Body of pancreas (tissue), 4 donors: ENCODE results near the gene MYZAP. TPM values are rescaled to one million over a fixed set of nuclear protein-coding genes. Genes with fewer than 3 reads are reported as not detected.
A peak's percentile ranks its signal among the peaks of the same experiment; 100 is the strongest.

Experiments
- ATAC-seq: fragments of 150-250 bp; one replicate; pipeline ENCODE4 v1.9.1; 2016
- DNase-seq, 4 donors: peaks; one replicate each; pipeline ENCODE4 v3.0.0-alpha.2; 2019
- H3K27ac ChIP-seq, 4 donors: fragments of 200-600 bp; sonication (generic); 1 replicate in 3 of 4; 2 replicates in 1 of 4; pipeline versions ENCODE4 v1.5.1 to v1.6.1; 2016 to 2019; ENCODE audit warnings: mild to moderate bottlenecking in 1 of 4, mixed read lengths in 1 of 4, moderate library complexity in 1 of 4
- H3K27me3 ChIP-seq, 2 donors: fragments of 200-600 bp; sonication (generic); one replicate each; pipeline ENCODE4 v1.6.0; 2016; ENCODE audit warnings: mild to moderate bottlenecking in 1 of 2
- H3K36me3 ChIP-seq, 2 donors: fragments of 200-600 bp; sonication (generic); replicated peaks in 1 of 2; 2 replicates each; pipeline ENCODE4 v1.5.1; 2016; ENCODE audit warnings: low read depth in 2 of 2; ENCODE audit not compliant: insufficient read depth in 1 of 2
- H3K4me1 ChIP-seq: fragments of 200-600 bp; sonication (generic); one replicate; pipeline ENCODE4 v1.6.0; 2016
- H3K4me3 ChIP-seq, 2 donors: fragments of 200-600 bp; sonication (generic); 1 replicate in 1 of 2; 2 replicates in 1 of 2; pipeline ENCODE4 v1.5.1; 2016 to 2019
- H3K9me3 ChIP-seq, 3 donors: fragments of 200-600 bp; sonication (generic); 1 replicate in 2 of 3; 2 replicates in 1 of 3; pipeline ENCODE4 v1.5.1; 2016
- POLR2A ChIP-seq, 3 donors: fragments of 450-650 bp; IDR thresholded peaks; one replicate each; pipeline ENCODE4 v1.6.1; 2016; ENCODE audit warnings: antibody characterized with exemption in 3 of 3, mild to moderate bottlenecking in 2 of 3
- WGBS, 2 donors: methylation state at CpG; one replicate each; pipeline ENCODE4 v1.1.5; 2017; 5-methylcytosine and 5-hydroxymethylcytosine counted together
- intact Hi-C: fragments of 100-400 bp; cut with DNase I; formaldehyde crosslinking; loops from one replicate; pipeline ENCODE4 v1.15.1; 2023
- total RNA-seq, 2 donors: library from RNA; depleted of rRNA; stranded (reverse); fragments of >200 nt; gene quantifications; one replicate each; pipeline ENCODE4 v1.1.0, GENCODE V29; 2016
- TF ChIP-seq, protein P1 (sequence below), 7 experiments: fragments of 450-650 bp in 4 of 7; fragments of 200-600 bp in 3 of 7; sonication (generic) in 3 of 7; IDR thresholded peaks; one replicate each; pipeline ENCODE4 v1.5.1; 2016 to 2019; ENCODE audit warnings: antibody characterized with exemption in 7 of 7

MYZAP gene
- total RNA-seq, 2 donors from 2014 or later: 10.9 to 16.3 TPM

GRCh38 chr15:57596301-57596855 is 4.7 kb downstream of the MYZAP start:
- TF ChIP-seq, protein P1, sequence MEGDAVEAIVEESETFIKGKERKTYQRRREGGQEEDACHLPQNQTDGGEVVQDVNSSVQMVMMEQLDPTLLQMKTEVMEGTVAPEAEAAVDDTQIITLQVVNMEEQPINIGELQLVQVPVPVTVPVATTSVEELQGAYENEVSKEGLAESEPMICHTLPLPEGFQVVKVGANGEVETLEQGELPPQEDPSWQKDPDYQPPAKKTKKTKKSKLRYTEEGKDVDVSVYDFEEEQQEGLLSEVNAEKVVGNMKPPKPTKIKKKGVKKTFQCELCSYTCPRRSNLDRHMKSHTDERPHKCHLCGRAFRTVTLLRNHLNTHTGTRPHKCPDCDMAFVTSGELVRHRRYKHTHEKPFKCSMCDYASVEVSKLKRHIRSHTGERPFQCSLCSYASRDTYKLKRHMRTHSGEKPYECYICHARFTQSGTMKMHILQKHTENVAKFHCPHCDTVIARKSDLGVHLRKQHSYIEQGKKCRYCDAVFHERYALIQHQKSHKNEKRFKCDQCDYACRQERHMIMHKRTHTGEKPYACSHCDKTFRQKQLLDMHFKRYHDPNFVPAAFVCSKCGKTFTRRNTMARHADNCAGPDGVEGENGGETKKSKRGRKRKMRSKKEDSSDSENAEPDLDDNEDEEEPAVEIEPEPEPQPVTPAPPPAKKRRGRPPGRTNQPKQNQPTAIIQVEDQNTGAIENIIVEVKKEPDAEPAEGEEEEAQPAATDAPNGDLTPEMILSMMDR (IDR thresholded peaks at IDR 0.05): no peak
- TF ChIP-seq POLR2A (IDR thresholded peaks at IDR 0.05): no peak
- Histone ChIP-seq H3K4me1 (peaks cover 83% of the 10 kb centered on the region), H3K27me3 (no peaks in the 10 kb centered on the region), H3K9me3 (no peaks in the 10 kb centered on the region), H3K27ac (peak overlapping the region; percentile 82 to 91 (median 88)), H3K36me3 (no peaks in the 10 kb centered on the region), H3K4me3 (no peak overlapping the region)
- ATAC-seq: no peak
- intact Hi-C loops: loop anchor here (5.0 kb wide), 1 partner anchor 34 kb away; no protein-coding TSS in a partner anchor
- 80 to 81% methylated on average over 8 of the region's 8 CpGs for WGBS, 2 donors
- no peak for DNase-seq

DNA sequence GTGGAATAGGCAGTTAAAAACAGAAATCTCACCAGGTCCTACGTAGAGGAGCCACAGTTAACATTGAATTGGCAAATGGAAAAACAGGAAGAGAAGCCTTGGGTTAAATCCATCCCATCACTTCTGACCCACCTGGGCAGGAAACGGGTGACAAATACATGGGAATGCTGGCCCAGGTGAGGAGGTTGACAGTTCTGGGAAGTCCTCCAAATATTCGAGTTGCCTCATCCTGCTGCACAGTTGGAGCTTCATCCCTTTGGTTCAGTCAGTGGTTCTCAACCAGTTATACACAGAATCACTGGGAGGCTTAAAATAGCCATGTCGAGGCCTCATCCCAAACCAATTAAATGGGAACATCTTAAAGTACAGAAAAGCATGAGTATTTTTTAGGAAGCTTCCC is 5.3 kb downstream of the MYZAP start:
- H3K36me3 ChIP-seq: no peaks in the 10 kb centered on the region
- 9 to 22% methylated on average over 4 of the region's 4 CpGs for WGBS, 2 donors
- ATAC-seq: peak; percentile 55
- no peaks in the 10 kb centered on the region for H3K9me3 ChIP-seq
- H3K27ac ChIP-seq: peak overlapping the region; percentile 82 to 91 (median 88)
- intact Hi-C loops: loop anchor here (5.0 kb wide), 1 partner anchor 35 kb away; no protein-coding TSS in a partner anchor
- H3K4me1 ChIP-seq: peaks cover 81% of the 10 kb centered on the region
- no peaks in the 10 kb centered on the region for H3K27me3 ChIP-seq
- TF ChIP-seq, protein P1 (IDR thresholded peaks at IDR 0.05): no peak
- TF ChIP-seq POLR2A (IDR thresholded peaks at IDR 0.05): no peak
- H3K4me3 ChIP-seq: no peak overlapping the region
- peak; percentile 59 to 83 (median 72) for DNase-seq

DNA sequence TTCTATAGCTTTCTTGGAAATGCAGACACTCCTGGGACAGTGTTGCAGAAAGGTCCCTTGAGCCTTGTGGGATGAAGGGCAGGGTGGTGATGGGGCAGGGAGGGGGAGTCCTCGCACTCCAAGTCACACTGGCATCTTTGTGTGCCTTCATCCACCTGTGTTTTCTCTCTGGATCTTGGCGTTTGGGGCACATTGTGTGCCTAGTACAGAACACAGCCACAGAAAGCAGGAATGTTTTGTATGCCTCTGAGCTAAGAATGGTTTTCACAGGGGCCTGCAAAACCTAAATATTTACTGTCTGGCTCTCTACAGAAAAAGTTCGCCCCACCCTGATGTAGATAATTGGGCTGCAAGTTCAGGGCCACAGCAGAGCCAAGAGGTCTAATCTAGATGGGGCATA is 5.7 kb downstream of the MYZAP start:
- intact Hi-C loops: loop anchor here (5.0 kb wide), 1 partner anchor 35 kb away; no protein-coding TSS in a partner anchor
- Histone ChIP-seq H3K4me1 (peaks cover 82% of the 10 kb centered on the region), H3K36me3 (no peaks in the 10 kb centered on the region), H3K4me3 (no peak overlapping the region), H3K9me3 (no peaks in the 10 kb centered on the region), H3K27me3 (no peaks in the 10 kb centered on the region), H3K27ac (peak overlapping the region; percentile 82 to 91 (median 88))
- ATAC-seq: no peak
- DNase-seq: peak in 1 of 4 donors; percentile 35
- 4 to 8% methylated on average over 3 of the region's 3 CpGs for WGBS, 2 donors
- no peak for TF ChIP-seq POLR2A (IDR thresholded peaks at IDR 0.05)
- TF ChIP-seq, protein P1 (IDR thresholded peaks at IDR 0.05): no peak

DNA sequence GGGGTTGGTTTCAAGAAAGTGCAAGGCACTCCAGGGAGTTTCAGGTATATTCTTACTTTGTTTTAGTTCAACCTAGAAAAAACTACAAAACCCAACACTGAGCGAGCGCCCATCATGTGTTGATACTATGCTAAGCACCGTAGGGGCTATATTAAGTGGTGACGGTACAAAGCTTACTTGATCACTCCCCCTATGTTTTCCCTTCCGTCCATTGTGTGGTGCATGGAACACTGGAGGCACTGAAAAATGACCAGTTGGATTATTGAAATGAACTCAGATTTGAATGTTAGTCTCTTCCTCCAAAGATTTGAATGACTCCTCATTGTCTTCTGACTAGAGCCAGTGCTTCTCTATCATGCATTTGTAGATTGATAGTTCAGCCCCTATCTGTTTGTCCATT is 6.6 kb downstream of the MYZAP start:
- Histone ChIP-seq H3K4me1 (peaks cover 84% of the 10 kb centered on the region), H3K9me3 (no peaks in the 10 kb centered on the region), H3K4me3 (no peak overlapping the region), H3K27ac (peak overlapping the region; percentile 82 to 91 (median 88)), H3K27me3 (no peaks in the 10 kb centered on the region), H3K36me3 (no peaks in the 10 kb centered on the region)
- 72 to 74% methylated on average over 5 of the region's 5 CpGs for WGBS, 2 donors
- ATAC-seq: no peak
- intact Hi-C loops: loop anchor here (5.0 kb wide), 1 partner anchor 36 kb away; no protein-coding TSS in a partner anchor
- TF ChIP-seq POLR2A (IDR thresholded peaks at IDR 0.05): no peak
- TF ChIP-seq, protein P1 (IDR thresholded peaks at IDR 0.05): no peak
- DNase-seq: no peak
